Stimulated activated CD8-positive, alpha-beta memory T cell treated with anti-CD3 and anti-CD28 coated beads, Interleukin-2, amount 100 ng/mL, for 1 hour (primary cell): Measurements from ENCODE around the gene DNAJC3.
A peak's percentile ranks its signal among the peaks of the same experiment; 100 is the strongest.
"Not testable (repeated sequence)": the region's sequence is repeated elsewhere in the genome, so short reads cannot be mapped to it uniquely, and the experiment has no call there.

ENCODE experiments used
- DNase-seq, 2 donors: peaks; one replicate each; pipeline ENCODE4 v3.0.0-alpha.2; 2020; ENCODE audit warnings: low read depth in 2 of 2

The DNAJC3 gene

GRCh38 chr13:95671597-95671996 is 5.3 kb upstream of the DNAJC3 start:
- no peak for DNase-seq

GRCh38 chr13:95676105-95676761 is 706 bp upstream of the DNAJC3 start:
- DNase-seq: peak in 1 of 2 donors; percentile 5

DNA sequence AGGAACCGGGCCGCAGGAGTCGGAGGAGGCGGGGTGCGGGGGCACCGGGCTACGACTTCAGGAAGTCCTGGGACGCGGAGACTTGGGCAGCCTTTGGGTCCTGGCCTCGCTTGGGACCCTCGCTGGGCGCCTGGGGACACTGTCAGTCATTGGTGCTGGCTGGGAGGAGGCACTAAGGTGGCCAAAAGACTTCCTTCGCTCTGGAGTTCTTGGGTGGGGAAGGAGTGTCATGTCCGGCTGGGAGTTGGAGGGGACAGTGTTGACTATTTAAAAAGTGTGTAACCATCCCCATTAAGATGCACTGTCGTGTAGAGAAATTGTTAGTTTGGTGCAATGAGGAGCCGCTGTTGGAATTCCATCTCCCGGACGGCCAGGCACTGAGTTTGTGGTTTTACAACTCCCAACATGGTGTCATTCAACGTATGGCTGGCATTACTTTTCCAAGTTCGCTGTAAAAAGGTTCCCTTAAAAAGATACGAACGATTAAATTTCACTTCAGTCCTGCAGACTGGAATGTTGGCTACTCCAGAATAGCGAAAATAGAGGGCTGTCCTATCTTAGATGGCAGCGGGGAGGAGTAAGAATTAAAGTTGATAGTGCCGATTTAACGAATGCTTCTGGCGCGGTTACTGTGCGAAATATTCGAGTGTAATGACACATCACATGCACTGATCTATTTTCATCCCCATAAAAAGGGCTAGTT is 776 bp downstream of the DNAJC3 start:
- DNase-seq: no peak

- DNase-seq: no peak
Measured at GRCh38 chr13:95678967-95679366, 2.0 kb downstream of the DNAJC3 start.

DNA sequence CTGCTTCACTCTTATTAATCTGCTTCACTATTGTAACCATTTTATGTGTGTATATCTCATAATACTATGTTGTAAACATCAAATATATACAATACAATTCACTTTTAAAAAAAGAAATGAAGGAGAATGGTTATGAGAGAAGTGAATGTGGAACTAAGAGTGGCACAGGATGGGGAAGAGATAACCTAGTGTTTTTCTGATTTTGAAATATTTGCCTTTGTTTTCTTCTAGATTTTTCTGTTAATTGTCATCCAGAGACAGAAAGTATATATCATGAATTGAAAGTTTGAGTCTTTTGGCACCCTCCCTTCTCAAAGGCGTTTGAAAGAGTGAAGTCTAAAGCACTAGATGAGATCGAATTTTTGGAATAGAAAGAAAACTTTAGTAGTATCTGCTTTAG is 2.8 kb downstream of the DNAJC3 start:
- no peak for DNase-seq

GRCh38 chr13:95684418-95684817 is 7.5 kb downstream of the DNAJC3 start:
- DNase-seq: no peak

GRCh38 chr13:95684960-95685359 is 8.0 kb downstream of the DNAJC3 start:
- DNase-seq: not testable (repeated sequence)

GRCh38 chr13:95689582-95689926 is 12.6 kb downstream of the DNAJC3 start:
- DNase-seq: no peak

- not testable (repeated sequence) for DNase-seq
Measured at GRCh38 chr13:95690986-95691385, 14.0 kb downstream of the DNAJC3 start.

- DNase-seq: no peak
Measured at GRCh38 chr13:95697052-95697680, 20.2 kb downstream of the DNAJC3 start.

- no peak for DNase-seq
Measured at GRCh38 chr13:95698047-95698749, 21.3 kb downstream of the DNAJC3 start.

GRCh38 chr13:95703576-95703975 is 26.6 kb downstream of the DNAJC3 start:
- DNase-seq: no peak

GRCh38 chr13:95704510-95704909 is 27.6 kb downstream of the DNAJC3 start:
- no peak for DNase-seq

DNA sequence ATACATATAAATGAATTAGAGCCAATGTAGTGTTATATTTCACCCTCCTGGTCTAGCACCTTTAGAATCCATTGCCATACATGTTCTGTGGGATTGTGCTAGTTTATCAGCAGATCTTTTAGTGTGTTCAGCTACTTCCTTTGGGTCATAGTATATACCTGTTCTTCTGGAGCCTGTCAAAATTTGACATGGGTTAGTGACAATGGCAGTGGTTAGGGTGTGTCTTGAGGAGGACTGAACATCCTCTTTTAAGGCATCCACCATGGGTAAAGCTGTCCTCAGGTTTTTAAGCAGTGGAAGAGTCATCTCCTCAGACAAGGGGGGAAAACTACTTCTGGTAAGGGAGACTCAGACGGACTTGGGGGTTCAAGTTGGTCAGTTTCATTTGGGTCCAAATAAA is 29.4 kb downstream of the DNAJC3 start:
- DNase-seq: no peak

DNA sequence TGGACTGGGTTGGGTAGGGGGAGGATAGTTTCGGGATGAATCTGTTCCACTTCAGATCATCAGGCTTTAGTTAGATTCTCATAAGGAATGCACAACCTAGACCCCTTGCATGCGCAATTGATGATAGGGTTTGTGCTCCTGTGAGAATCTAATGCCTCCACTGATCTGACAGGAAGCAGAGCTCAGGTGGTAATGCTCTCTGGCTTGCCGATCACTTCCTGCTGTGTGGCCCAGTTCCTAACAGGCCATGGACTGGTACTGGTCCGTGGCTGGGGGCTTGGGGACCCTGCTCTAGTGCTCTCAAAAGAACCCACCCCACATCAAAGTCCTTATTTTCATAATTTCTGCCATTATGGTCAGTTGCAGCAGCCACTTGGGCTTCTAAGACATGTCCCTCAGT is 30.1 kb downstream of the DNAJC3 start:
- no peak for DNase-seq

GRCh38 chr13:95707442-95708390 is 30.8 kb downstream of the DNAJC3 start:
- DNase-seq: no peak

- no peak for DNase-seq
Measured at GRCh38 chr13:95708391-95708774, 31.4 kb downstream of the DNAJC3 start.

DNA sequence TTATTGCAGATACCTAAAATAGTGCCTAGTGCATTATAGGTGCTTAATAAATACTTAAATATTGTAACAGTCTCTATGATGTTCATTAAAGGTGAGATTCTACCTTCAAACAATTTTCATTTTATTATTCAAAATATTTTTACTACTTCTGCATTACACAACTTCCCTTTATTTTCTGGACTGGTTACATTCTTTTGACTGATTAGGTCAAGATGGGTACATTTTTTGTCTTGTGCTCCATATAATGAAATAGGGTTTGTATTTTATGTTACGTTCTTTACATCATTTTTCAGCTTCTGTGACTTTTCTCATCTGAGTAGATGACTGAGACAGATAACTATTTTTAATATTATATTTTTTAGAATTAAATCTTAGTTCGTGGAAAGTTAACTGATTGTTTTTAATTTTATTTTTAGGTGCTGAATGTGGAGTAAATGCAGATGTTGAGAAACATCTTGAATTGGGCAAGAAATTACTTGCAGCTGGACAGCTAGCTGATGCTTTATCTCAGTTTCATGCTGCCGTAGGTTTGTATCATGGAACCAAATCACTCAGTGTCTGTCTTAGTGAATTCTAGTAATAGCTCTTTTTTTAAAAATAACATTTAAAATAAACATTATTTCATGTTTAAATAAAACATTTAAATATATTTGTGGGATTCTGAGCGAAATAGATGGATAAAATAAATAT is 32.0 kb downstream of the DNAJC3 start:
- DNase-seq: no peak

GRCh38 chr13:95710313-95710712 is 33.4 kb downstream of the DNAJC3 start:
- DNase-seq: no peak

DNA sequence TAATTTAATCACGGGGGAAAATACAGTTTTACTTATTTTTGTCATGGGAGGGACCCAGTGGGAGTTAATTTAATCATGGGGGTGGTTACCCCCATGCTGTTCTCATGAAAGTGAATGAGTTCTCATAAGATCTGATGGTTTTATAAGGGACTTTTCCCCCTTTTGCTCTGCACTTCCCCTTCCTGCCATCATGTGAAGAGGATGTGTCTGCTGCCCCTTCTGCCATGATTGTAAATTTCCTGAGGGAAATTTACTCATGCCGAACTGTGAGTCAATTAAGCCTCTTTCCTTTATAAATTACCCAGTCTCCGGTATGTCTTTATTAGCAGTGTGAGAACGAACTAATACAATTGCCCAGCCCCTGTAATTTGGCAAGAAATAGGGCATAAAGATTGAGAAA is 35.9 kb downstream of the DNAJC3 start:
- not testable (repeated sequence) for DNase-seq

GRCh38 chr13:95713651-95714050 is 36.7 kb downstream of the DNAJC3 start:
- no peak for DNase-seq
